Colonic mucosa (tissue), 4 donors: ENCODE results near the gene SRL. TPM values are rescaled to one million over a fixed set of nuclear protein-coding genes. Genes with fewer than 3 reads are reported as not detected.

Source experiments
- DNase-seq: peaks from one replicate; pipeline ENCODE4 v3.0.0-alpha.2; 2020
- H3K27ac ChIP-seq: fragments of 200-600 bp; one replicate; pipeline ENCODE4 v1.8.0; 2021
- H3K27me3 ChIP-seq: fragments of 200-600 bp; one replicate; pipeline ENCODE4 v1.8.0; 2021
- H3K36me3 ChIP-seq: fragments of 200-600 bp; one replicate; pipeline ENCODE4 v1.8.0; 2021
- H3K4me1 ChIP-seq: fragments of 200-600 bp; one replicate; pipeline ENCODE4 v1.8.0; 2021; ENCODE audit warnings: mild to moderate bottlenecking
- H3K4me3 ChIP-seq: fragments of 200-600 bp; one replicate; pipeline ENCODE4 v1.8.0; 2021
- H3K9ac ChIP-seq, 2 donors: one replicate each; pipeline ENCODE4 v1.7.0; 2013; ENCODE audit warnings: control low read depth in 2 of 2, low read depth in 2 of 2, low read length in 2 of 2
- H3K9me3 ChIP-seq: fragments of 200-600 bp; one replicate; pipeline ENCODE4 v1.8.0; 2021
- intact Hi-C: fragments of 100-400 bp; cut with DNase I; formaldehyde crosslinking; loops from one replicate; pipeline ENCODE4 v1.14.1; 2022
- total RNA-seq, 2 donors: library from RNA; stranded (reverse); fragmentation: NEBNext Ultra II Directional in 1 of 2; extraction: Animal tissue kit (Norgen Biotek cat#: 25700) in 1 of 2; gene quantifications; one replicate each; pipeline ENCODE4 v1.2.1, GENCODE V29; 2021
- TF ChIP-seq, protein P1 (sequence below): fragments of 200-600 bp; IDR thresholded peaks from one replicate; pipeline ENCODE4 v1.8.0; 2022; ENCODE audit warnings: antibody characterized with exemption, mild to moderate bottlenecking
- donor health status: healthy.
- donor health status: DM: no; HTN: no; CAD: no.
- donor health status: DM: no; HTN: no; CAD: no.

Gene SRL
- total RNA-seq, 2 donors from 2014 or later = 0.49 to 0.82 TPM

DNA sequence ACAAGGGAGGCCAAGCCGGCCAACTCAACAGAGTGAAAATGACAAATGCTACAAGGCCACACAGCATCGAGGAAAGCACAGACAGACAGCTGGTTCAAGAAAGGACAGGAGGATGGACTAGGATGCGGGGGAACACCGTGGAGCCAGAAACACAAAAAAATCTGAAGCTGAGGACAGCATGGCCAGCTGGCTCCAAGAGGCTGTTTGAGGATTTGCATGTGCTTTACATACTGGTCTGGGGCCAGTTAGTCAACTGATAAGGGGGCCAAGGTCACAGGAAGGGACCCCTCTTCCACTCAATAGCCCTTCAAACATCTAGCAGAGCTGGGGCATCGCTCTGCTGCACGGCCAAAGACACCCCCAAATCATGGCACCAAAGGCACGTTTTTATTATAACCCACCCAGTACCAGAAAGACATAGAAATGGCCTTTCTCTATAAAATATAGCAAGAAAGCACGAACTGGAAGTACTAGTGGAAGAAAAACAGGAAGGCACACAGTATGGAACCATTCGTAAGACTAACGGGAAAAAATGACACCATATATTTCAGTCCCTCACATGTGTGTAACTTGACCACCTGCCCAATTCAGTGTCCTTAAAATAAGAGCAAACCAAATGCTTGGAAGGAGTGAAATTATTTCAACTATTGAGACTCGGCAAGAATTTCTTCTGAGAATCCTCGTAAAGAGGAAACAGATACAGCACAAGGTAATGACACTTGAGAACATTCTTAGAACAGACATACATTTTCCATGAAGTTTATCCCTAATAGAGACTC, 7.8 kb upstream of the SRL start:
- no peaks in the 10 kb centered on the region for H3K36me3 ChIP-seq
- intact Hi-C loops = loop anchor here (5.0 kb wide), 2 partner anchors 47 to 262 kb away; no protein-coding TSS in a partner anchor
- DNase-seq = no peak

GRCh38 chr16:4247460-4247784, 5.5 kb upstream of the SRL start:
- no peak for DNase-seq
- Histone ChIP-seq H3K4me3 (no peak overlapping the region), H3K9me3 (no peaks in the 10 kb centered on the region), H3K4me1 (no peaks in the 10 kb centered on the region), H3K27ac (no peak overlapping the region), H3K9ac (no peak overlapping the region), H3K27me3 (no peaks in the 10 kb centered on the region), H3K36me3 (no peaks in the 10 kb centered on the region)
- intact Hi-C loops = loop anchor here (5.0 kb wide), 1 partner anchor 260 kb away; no protein-coding TSS in a partner anchor
- TF ChIP-seq, protein P1, sequence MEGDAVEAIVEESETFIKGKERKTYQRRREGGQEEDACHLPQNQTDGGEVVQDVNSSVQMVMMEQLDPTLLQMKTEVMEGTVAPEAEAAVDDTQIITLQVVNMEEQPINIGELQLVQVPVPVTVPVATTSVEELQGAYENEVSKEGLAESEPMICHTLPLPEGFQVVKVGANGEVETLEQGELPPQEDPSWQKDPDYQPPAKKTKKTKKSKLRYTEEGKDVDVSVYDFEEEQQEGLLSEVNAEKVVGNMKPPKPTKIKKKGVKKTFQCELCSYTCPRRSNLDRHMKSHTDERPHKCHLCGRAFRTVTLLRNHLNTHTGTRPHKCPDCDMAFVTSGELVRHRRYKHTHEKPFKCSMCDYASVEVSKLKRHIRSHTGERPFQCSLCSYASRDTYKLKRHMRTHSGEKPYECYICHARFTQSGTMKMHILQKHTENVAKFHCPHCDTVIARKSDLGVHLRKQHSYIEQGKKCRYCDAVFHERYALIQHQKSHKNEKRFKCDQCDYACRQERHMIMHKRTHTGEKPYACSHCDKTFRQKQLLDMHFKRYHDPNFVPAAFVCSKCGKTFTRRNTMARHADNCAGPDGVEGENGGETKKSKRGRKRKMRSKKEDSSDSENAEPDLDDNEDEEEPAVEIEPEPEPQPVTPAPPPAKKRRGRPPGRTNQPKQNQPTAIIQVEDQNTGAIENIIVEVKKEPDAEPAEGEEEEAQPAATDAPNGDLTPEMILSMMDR = no peak

More for the DNA sequence above, 7.8 kb upstream of the SRL start:
- Histone ChIP-seq H3K27ac (no peak overlapping the region), H3K9me3 (no peaks in the 10 kb centered on the region), H3K9ac (peak overlapping the region in 1 of 2 donors; percentile 12), H3K4me3 (no peak overlapping the region), H3K4me1 (no peaks in the 10 kb centered on the region), H3K27me3 (no peaks in the 10 kb centered on the region)
- TF ChIP-seq, protein P1 = no peak

GRCh38 chr16:4246777-4247459, 5.0 kb upstream of the SRL start:
- Histone ChIP-seq H3K9ac (no peak overlapping the region), H3K27ac (no peak overlapping the region), H3K4me3 (no peak overlapping the region), H3K9me3 (no peaks in the 10 kb centered on the region), H3K4me1 (no peaks in the 10 kb centered on the region), H3K27me3 (no peaks in the 10 kb centered on the region), H3K36me3 (no peaks in the 10 kb centered on the region)
- no peak for DNase-seq
- TF ChIP-seq, protein P1 = no peak
- intact Hi-C loops = loop anchor here (5.0 kb wide), 1 partner anchor 260 kb away; no protein-coding TSS in a partner anchor

GRCh38 chr16:4245077-4245791, 3.4 kb upstream of the SRL start:
- TF ChIP-seq, protein P1 = no peak
- Histone ChIP-seq H3K9ac (no peak overlapping the region), H3K27me3 (no peaks in the 10 kb centered on the region), H3K36me3 (no peaks in the 10 kb centered on the region), H3K9me3 (no peaks in the 10 kb centered on the region), H3K27ac (no peak overlapping the region), H3K4me3 (no peak overlapping the region), H3K4me1 (no peaks in the 10 kb centered on the region)
- no peak for DNase-seq
- intact Hi-C loops = loop anchor here (5.0 kb wide), 1 partner anchor 258 kb away; no protein-coding TSS in a partner anchor
